HPDE6-E6E7 (cell line): ENCODE data around the gene CD72.
"Not testable (repeated sequence)": the region's sequence is repeated elsewhere in the genome, so short reads cannot be mapped to it uniquely, and the experiment has no call there.

Experiments used
- DNase-seq: peaks from one replicate; pipeline ENCODE4 v3.0.0; 2011; ENCODE audit warnings: missing footprints; ENCODE audit errors: extremely low spot score

The CD72 gene

DNA sequence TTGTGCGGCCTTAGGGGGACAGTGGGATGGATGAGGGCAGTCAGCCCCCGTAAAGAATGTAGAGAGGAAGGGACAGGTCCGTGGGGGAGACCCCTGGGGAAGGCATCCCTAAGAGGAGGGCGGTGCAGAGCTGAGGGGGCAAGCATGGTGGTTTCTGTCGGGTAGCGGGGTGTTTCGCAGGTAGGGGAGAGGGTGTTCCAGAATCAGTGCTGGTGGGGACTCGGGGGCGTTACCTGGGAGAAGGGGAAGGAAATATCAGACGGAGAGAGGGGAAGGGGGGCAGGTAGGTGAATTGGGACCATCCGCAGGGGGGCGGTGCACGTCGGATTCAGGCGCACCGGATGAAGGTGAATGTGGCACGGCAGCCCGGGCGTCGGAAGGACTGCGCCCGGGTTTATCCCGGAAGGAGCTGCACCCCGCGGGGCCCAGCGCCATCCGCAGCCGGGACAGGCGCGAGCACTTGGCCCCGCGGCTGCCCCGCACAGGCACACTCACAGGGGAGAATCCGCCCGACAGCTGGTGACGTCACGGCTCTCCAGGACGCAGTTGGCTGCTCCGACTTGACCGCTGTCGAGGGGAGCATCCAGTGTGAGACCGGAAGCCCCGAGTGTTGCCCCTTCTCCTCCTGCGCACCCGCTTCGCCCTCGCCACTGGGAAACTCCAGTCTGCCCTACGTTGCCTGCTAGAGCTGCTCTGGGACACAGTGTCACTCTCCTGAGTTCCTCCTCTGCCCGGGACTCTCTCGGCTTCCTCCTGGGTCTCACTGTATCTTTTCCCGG is 1.3 kb downstream of the CD72 start:
- DNase-seq = peak; percentile 15

GRCh38 chr9:35615981-35616680 is 2.1 kb downstream of the CD72 start:
- no peak for DNase-seq

GRCh38 chr9:35612843-35613242 is 5.4 kb downstream of the CD72 start:
- DNase-seq = no peak

DNA sequence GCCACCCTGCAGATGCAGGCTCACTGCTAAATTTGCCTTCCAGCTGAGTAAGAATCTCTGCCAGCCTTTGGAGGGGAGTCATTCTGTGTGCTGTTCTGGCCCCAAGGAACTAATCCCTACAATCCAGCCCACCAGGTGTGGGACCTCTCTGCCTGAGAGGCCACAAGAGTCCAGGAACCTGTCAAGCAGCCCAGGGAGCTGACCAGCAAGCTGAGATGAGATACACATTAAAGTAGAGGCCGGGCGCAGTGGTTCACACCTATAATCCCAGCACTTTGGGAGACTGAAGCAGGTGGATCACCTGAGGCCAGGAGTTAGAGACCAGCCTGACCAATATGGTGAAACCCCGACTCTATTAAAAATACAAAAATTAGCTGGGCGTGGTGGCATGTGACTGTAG is 6.1 kb downstream of the CD72 start:
- not testable (repeated sequence) for DNase-seq

DNA sequence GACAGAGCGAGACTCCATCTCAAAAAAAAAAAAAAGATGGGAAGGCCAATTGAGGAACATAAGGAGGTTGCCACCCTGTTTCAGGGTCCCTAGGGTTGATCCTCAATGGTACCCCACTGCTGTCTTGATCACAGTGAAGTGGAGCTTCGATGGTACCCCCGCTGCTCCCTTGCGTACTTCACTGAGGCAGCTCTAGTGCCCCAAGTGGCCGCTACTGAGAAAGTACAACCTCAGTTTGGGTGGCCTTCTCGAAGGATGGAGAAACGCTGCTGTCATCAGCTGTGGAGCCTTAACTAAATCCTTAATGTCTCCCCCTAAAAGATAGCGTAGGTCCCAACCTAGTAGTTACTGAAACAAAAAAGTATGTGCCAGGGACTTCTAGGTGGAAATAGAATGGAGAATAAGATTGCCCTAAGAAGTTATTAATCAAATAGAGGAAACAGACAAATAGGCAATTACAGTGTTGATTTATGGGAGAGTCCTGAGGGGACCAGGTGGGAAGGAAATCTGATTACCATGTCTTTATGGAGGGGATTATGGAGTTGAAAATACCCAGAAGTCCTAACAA is 6.9 kb downstream of the CD72 start:
- DNase-seq = no peak

DNA sequence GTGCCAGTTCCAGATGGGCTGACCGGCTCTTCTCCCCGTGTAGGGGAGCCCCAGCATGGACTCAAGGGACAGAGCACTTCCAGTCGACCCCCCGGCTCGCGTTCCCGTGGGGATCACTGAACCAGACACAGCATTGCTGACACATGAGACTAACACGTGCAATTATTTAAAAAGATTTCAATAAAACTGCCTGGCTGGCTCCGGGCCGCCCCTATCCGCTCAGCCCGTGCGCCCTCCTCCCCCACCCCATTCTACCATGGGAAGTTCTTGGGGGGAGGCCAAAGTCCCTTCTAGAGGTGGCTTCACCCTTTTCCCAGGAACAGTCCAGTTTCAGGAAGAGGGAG is 8.4 kb downstream of the CD72 start:
- DNase-seq = no peak

- DNase-seq = no peak
Observed at GRCh38 chr9:35609001-35609819, 9.0 kb downstream of the CD72 start.

DNA sequence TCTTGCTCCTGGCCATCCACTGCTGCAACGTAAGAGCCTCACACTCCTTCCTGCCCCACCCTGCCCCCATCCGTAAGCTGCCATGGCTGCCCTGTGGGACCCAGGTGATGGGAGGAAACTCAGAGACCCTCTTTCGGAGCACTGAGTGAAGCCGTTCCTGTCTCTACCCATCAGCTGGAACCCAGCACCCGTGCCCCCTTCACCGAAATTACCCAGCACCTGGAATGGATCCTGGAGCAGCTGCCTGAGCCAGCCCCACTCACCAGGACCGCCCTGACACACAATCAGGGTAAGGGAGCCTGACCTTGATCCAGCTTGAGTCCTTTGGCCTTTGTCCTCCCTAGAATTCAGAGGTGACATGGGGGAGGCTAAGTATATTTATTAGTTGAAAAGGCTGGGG is 10.0 kb downstream of the CD72 start:
- no peak for DNase-seq

DNA sequence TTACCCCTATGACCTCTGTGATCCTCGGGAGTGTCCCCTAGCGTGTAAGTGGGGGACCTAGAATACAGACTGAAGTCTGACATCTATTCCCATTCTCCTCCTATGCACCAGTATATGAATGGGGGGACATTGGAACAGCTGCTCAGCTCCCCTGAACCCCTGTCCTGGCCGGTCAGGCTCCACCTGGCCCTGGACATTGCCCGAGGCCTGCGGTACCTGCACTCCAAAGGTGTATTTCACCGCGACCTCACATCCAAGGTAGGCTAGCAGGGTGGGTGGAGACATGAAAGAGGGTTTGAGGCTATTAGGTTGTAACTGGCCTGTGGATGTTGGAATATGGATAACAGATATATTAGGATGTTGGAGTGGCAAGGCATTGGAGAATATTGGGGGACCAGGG is 11.5 kb downstream of the CD72 start:
- no peak for DNase-seq

GRCh38 chr9:35606138-35606504 is 12.1 kb downstream of the CD72 start:
- DNase-seq = no peak

- peak; percentile 49 for DNase-seq
Observed at GRCh38 chr9:35605351-35606137, 12.7 kb downstream of the CD72 start.

DNA sequence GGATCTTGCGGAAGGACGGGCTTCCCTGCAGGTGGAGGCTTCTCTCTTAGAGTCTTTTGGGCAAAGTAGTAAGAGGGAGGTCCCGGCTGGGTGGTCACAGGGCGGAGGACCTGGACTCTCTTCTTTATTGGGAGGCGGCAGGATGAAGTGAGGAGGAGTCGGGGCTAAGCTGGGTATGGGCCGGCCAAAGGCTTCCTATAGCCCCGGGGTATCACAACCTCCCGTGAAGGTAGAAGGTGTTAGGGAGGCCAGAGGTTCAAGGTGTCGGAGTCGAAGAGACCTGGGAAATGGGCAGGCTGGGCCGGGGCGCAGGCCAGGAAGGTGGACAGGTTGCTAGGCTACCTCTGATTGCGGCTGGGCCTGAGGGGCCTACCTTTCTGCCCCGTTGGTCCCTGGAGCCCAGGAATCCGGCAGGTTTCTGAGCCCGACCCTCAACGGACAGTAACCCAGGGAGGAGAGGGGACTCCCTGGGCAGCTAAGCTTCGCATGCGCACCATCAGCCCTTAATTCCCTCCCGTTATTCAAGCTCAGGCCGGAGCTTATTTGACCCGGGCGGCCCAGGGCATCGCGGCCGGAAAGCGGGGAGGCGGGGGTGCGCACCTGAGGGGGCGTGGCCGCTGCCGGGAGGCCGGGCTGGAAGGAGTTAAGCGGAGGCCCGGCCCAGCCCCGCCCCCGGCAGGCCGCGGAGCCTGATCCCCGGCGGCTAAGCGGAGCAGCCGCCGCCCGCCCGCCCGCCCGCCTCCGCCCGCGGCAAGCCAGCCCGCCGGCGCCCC is 13.4 kb downstream of the CD72 start, which contains the start of gene TESK1:
Gene TESK1, plus strand, starts transcription at position 685 of the 773 bp plus-strand sequence. CDS start 358 bp downstream, outside the sequence.
- DNase-seq = peak; percentile 85

DNA sequence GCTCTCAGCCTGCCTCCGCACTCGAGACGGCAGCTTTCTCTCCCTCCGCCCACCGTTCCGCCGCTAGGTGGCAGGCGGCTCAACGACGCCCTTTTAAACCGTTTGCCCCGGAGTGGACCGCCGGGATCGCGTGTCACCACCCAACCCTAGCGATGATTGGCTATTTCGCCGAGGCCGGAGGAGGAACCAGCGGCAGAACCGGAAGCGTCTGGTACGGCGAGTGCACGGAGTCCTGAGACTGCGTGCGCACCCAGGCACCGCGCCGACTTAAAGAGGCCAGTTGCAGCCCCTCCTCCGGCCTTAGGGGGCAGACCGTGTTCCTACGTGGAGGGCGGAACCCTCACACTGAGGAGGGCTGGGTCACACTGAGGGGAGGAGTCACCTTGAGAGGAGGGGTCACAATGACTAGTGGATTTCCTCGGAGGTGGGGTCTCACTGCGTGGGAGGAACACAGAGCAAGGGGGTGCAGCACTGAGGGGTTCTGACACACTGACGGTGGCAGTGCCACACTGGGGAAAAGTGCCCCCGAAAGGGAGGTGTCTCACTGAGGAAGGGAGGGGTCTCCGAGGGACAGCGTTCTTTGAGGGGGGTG is 14.1 kb downstream of the CD72 start:
- DNase-seq = peak; percentile 100

- peak; percentile 21 for DNase-seq
Observed at GRCh38 chr9:35603506-35603985, 14.7 kb downstream of the CD72 start.

DNA sequence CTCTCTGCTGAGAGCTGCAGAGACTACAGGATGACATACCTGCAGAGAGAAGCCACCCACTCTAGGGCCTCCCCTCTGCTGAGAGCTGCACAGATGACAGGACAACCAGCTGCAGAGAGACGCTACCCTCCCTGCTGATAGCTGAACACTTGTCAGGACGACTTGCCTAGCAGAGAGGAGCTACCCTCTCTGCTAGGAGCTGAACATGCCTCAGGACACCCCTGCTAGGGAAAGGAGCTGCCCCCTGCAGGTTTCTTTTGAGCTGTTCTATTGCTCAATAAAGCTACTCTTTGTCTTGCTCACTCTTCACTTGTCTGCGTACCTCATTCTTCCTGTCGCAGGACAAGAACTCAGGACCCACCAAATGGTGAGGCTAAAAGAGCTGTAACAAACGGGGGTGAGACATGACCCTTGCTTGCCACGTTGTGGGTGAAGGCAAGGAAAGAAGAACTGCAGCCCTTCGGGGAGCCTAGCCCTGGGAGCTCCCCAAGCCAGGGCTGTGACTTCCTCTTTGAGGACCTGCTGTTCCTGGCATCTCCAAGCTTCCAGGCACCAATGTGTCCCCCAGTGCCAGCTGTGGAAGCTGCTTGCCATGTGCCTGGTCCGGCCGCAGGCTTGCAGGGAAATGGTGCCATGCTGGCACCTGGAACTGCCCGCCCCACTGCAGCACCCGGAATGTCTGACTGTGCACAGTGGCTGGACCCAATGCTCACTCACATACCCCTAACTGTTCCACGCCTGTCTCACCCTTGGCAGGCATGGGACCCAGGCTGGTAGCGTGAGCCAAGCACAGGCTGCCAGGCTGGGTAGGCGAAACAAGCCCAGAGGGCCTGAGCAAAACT is 18.2 kb downstream of the CD72 start:
- no peak for DNase-seq

DNA sequence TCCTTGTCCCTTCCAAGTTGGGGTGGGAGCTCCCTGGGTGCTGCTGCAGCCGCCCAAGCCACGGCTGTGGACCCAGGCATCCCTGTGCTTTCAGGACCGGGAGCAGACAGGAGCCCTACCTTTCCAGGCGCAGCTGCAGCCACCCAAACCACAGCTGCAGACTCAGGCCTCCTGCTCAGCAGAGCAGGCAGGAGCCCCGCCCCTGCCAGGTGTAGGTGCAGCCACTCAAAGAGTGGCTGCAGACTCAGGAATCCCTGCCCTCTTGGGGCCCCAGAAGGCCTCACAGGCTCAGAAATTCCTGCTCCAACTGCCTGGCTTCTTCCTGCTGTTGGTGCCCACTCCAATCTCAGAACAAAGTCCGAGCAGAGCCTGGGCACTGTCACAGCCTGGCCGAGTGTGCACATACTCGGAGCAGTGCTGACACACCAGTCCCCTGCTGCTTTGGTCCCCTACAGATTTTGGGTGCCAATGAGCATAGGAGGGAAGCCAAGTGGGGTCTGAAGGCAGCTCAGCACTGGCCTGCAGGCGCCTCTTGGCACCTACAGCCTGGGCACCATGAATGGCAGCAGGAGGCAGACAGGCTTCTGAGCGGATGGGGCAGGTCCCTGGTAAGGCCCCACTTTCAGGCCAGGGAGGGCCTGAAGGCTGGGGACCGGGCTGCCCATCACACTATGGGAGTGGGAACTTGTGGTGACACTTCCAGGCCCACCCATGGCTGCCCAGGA is 19.2 kb downstream of the CD72 start:
- DNase-seq = no peak

GRCh38 chr9:35596907-35597306 is 21.3 kb downstream of the CD72 start:
- DNase-seq = not testable (repeated sequence)

- no peak for DNase-seq
Observed at GRCh38 chr9:35594471-35594870, 23.7 kb downstream of the CD72 start.
